ENCODE results near the gene BNIP2.

GRCh38 chr15:59688782-59689625 is at the start of gene BNIP2:
- no peak for TF ChIP-seq CTCF (IDR thresholded peaks at IDR 0.05)
- peak in 1 of 2 donors; percentile 71 for TF ChIP-seq POLR2A (IDR thresholded peaks at IDR 0.05)
